ENCODE data around the gene SLC28A3.
A peak's percentile ranks its signal among the peaks of the same experiment; 100 is the strongest.

The SLC28A3 gene

DNA sequence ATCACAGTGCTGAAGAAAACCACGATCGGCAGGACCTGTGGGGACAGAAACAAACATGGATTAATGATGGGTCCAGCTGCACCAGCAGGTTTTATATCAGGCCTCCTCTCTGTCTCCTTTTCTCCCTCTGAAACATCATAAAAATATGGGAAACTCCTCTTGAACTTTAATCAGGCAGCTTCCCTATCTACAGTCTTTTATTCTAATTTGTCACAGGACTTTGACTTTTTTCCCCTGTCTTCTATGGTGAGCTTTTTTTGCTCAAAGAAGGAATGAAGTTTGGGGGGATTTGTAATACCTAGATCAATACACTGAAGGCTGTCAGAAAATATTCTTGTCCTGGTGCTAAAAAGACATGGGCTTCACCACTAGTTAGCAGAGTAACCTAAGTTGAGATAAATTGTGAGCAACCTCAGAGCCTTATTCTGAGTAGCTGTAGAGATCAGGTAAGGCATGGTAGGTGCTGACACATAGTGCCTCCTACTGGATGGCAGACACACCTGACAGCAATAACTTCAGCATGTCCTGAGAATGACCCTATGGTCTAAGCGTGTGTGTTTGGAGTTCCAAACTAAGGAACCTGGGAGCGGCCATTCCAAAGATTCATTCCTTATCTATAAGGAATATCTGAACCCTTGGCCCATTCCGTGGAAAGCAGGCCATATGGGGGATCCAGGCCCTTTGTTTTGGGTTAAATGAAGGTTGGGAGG is 46.2 kb downstream of the SLC28A3 start:
- peak; percentile 6 for DNase-seq

- no peak for DNase-seq
These were observed 47.4 kb downstream of the SLC28A3 start for GRCh38 chr9:84293001-84293798.

DNA sequence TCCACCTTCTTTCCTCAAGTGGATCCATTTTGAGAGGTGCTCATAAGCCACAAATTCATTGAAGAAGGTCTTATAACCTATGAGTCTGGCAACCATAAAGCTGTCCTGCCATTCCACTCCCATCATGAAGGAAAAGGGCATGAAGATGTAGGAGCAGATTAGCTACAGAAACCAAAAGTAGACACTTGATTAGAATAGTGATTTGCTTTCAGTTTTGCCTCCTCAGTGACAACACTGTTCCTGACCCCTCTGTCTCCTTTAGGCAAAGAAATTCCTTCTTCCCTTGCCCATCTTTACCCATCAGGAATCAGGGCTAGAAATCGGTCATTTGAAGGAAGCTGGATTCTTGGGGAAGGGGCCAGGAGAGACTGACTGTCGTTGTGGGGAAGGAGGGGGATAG is 55.2 kb downstream of the SLC28A3 start:
- no peak for DNase-seq

DNA sequence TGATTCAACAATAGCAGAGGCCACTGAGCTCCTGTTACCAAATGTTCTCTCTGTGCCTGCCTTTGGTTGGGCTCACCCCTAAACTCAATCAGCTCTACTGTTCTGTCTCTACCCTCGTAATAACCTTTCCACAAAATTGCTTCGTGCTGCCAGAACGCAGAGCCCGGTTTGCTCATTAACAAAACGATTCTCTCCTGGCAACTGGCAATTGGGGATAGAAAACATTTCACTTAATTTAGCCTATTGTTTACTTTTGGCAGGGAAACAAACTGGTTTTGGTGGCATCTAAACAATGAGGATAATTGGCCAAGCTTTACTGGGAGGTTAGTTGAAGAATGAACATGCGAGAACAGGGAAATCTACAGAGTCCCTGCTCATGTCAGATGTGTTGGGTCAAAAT is 56.6 kb downstream of the SLC28A3 start:
- DNase-seq, result no peak

- DNase-seq, result peak; percentile 1
These were observed 62.4 kb downstream of the SLC28A3 start for GRCh38 chr9:84278130-84278529.

GRCh38 chr9:84277646-84278045 is 62.9 kb downstream of the SLC28A3 start:
- DNase-seq, result peak; percentile 59

DNA sequence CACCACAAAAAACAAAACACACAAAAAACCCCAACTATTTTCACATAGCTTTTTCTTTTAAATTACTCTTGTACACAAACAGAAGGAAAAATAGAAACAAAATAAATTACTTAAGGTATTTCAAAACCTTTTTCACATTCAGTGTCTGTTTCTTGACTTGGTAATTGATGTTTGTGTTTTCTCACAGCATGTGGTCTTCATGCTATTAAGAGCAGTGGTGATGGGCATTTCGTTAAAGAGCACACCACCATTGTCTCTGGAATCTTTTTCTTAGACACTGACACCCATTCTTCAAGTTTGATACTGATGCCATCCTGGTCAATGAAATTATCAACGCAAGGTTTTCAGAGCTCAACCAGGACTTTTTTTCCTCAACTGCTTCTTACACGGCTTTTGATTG is 63.8 kb downstream of the SLC28A3 start:
- DNase-seq, result no peak

- DNase-seq, result no peak
These were observed 68.5 kb downstream of the SLC28A3 start for GRCh38 chr9:84271921-84272556.

GRCh38 chr9:84271531-84271900 is 69.0 kb downstream of the SLC28A3 start:
- DNase-seq, result no peak

- DNase-seq, result no peak
These were observed 69.6 kb downstream of the SLC28A3 start for GRCh38 chr9:84270847-84271530.

GRCh38 chr9:84266087-84266561 is 74.4 kb downstream of the SLC28A3 start:
- DNase-seq, result peak; percentile 94

DNA sequence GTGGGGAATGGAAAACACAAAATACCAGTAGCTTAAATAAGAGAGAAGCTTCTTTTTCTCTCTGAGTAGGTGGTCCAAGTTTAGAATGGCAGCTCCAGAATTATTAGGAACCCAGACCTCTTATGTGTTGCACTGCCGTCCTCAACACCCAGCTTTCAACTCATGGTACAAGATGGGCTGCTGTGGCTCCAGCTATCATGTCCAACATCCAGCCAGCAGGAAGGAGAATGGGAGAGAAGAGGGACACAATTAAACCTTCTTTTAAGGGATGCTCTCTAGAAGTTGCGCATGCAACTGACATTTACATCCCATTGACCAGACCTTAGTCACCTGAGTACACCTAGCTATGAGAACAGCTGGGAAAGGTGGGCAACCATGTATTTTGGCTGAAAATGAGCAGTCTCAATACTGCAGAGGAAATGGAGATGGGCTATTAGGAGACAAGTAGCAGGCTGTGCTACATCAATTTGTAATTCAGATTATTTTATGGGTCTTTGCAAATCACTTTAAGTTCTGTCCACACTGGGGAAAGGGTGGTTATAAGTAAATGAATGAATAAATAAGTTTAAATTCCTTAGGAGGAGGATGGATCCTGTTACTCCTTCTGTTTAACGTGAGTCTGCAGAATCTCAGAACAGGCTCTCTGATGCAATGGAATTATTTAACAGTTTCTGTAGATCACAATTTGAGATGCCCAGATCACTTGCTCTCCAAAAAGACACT is 76.1 kb downstream of the SLC28A3 start:
- no peak for DNase-seq

DNA sequence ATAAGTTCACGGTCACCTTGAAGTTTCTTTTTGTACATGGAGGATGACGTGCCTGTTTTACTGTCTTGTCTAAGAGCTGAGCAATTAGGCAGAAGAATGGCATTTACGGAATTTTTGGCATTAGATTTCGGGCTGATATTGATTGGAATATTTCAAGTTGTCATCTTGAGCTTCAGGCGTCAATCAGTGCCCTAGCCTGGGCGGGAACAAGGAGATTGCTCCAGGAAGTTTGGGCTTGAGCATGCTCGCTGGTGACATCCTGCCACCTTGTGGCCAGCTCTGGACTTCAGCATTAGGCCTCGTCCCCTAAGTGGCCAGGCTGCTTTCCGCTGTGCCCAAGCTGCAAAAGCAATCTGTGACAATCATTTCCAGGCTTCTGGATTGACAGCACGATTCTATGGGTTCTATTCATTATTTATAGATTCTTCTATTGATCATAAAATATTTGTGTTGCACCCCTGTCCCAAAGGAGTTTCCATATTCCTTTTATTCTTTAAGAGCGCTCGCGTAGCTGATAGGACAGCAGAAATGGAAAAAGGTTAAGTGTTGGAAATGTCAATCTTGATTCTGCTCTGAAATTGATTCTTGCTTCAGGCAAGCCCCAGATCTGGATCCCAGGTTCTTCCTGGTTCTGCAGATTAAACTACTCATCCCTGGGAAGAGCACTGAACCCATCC is 79.3 kb downstream of the SLC28A3 start:
- peak; percentile 85 for DNase-seq

DNA sequence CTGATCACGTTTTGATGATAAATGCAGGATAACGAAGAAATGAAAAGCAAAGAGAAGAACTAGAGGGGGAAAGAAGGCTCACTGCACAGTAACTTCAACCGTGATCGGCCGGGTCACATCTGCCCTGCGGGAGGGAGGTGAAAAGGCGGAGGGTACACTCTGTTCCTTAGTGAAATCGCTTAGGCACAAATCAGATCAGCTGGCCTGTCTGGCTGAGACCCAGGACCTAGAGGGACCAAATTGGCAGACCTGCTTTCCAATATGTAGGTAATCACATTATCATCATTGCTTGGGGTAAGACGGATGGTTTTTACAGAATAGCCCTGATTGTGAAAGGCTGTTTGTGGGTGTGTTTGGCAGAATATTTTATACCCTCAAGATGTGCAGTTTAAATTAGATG is 82.2 kb downstream of the SLC28A3 start:
- no peak for DNase-seq

DNA sequence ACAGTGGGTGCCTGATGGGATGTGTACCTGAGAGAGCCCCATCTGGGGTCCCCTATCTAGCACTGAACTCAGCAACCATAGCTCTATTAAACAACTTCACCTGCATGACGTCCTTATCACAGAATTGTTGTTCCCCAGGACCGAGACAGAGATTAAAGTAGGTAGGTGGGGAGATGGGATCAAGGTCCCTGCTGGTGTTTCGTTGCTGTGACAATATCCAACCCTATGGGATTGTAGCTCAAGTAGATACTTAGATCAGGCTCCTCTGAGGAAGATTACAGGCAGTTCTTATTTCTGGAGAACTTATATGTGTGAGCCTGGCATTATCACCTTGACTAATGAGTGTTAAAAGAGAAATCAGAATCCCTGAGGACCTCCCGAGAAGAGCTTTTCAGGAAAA is 84.9 kb downstream of the SLC28A3 start:
- no peak for DNase-seq

DNA sequence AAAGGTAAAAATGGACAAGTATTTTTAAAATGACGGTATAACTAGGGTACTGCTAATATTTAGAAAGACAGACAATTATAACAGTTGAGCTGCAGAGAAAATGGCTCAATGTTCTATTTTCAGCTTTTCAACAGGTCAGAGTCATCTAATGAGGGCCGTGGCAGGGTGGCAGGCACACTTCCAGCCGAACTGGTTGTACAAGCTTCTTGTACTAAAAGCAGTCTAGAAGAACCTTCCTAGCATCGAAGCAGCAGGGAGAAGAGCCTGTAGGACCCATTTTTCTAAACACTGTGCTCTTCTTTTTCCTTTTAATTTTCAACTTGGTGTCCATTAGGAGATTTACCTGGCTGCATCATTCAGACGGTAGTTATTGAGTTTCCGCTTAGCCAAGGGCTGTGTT is 85.6 kb downstream of the SLC28A3 start:
- peak; percentile 53 for DNase-seq

- no peak for DNase-seq
These were observed 88.6 kb downstream of the SLC28A3 start for GRCh38 chr9:84251921-84252320.

DNA sequence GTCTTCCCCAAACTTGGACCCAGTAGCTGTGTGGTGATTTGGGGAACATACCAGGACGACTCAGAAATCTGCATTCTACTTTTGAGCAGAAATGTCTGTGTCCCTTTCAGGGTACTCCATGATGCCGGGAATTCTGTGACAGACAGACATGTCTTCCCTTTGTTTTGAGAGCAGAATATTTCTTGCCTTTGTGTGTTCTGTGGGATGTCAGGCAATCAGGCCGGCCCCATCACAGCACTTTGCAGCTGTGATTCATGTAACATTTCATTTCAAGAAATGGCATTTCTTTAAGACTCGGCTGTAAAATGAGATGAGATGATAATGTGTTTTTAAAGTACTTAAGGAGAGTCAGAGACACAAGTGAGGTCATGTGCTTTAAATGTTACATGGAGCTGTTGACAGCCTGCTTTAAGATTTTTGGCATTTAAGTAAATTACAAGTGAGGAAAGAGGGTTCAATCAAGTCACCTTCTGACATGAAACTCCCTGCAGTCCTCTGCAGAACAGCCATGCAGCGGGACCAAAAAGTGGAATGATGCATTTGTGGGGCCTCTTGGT is 98.7 kb downstream of the SLC28A3 start:
- no peak for DNase-seq

- no peak for DNase-seq
These were observed 101.2 kb downstream of the SLC28A3 start for GRCh38 chr9:84239343-84239742.

- DNase-seq, result peak; percentile 56
These were observed 101.9 kb downstream of the SLC28A3 start for GRCh38 chr9:84238652-84239051.

DNA sequence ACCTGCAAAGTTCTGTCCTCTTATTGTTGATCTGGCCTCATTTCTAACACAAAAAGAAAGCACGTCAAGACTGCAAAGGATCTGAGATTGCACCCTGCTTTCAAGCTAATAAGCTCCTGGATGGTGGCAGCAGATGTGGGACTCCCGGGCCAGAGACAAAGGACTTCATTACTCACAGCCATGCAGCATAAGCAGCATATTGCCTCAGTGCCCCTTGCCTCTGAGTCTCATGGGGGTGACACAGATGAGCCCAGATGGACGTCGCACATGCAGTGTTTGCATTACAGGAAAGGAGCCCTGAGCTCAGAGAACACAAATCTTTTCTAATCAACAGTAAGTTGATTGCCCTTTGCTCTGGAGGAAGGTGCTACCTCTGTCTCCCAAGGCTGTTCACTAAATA is 105.0 kb downstream of the SLC28A3 start:
- no peak for DNase-seq
